ENCODE measurements around the gene DIS3L. TPM values are rescaled to one million over a fixed set of nuclear protein-coding genes. Genes with fewer than 3 reads are reported as not detected.

The DIS3L gene
- total RNA-seq, 1 donor from 2014 or later = 27.2 TPM

DNA sequence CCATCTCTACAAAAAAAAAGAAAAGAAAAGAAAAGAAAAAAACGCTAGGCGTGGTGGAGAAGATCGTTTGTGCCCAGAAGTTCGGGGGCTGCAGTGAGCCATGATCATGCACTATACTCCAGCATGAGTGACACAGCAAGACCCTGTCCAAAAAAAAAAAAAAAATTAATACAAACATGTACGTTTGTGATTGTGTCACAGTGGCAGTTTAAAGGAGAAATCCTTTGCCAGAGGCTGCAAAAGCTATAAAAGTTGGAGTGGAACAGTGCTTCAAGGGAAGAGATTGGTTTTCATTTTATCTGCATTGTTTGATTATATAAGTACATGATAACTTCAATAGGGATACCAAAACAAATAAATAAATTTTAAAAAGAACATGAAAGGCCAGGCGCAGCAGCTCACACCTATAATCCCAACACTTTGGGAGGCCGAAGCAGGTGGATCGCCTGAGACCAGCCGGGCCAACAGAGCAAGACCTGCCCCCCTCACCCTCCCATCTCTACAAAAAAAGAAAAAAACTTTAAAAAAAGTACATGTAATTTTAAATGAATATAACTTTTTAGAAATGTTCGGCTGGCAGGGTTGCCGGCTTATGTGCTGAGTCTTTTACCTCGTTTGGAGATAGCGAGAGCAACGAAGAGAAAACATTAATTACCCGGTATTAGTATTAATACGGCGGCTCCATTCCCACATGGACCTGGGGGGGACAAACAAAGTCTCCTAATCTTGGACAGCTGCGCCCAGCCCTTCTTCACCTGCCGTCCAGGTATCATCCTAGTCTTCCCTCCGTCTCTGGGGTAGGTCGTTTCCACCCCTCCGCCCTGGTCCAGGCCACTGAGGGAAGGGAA is 573 bp upstream of the DIS3L start:
- H3K36me3 Mint-ChIP-seq (ENCODE audit: low read depth) = peaks cover 7% of the 10 kb centered on the region
- H3K4me1 Mint-ChIP-seq = peaks cover 28% of the 10 kb centered on the region
- intact Hi-C loops (cut with micrococcal nuclease) = loop anchor here (2.0 to 10.0 kb wide), 5 partner anchors 212 to 988 kb away; partner anchors contain the start of genes RAB11A, RNU5B-1, RPL4 and ZWILCH

DNA sequence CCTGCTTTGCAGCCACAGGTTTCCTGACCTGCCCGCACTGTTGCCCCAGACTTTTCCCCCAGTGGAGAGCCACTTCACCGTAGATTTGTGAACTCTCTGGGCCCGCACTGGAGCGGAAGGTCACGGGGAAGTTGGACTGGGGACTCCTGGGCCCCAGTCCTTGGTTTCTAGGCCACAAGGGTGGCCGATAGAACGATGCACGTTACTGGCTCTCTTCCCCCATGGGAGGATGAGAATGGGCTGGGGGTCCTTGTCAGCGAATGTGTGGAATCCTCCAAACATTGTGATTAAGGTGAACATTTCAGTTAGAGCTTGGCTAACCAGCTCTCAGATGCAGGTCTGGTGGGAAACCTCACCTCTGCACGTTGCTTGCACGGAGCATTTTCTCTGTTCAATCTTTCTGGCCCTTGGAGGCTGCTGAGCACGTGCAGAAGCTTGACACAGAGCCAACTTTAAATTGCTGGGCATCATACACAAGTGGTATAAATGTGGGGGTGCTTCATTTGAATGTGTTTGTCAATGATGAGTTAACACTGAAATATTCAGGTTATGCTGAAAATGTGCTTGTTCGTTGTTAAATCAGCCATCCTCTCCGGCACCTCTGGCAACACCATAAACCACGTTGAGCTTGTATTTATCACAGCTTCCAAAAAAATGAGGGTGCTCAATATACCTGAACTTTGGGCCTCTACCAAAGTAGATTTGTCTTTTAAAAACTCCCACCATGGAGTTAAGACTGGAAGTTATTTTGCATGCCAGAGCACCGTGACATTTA is 976 bp downstream of the DIS3L start:
- Mint-ChIP-seq H3K4me1 (peaks cover 28% of the 10 kb centered on the region), H3K27me3 (no peaks in the 10 kb centered on the region), H3K36me3 (ENCODE audit: low read depth) (peaks cover 17% of the 10 kb centered on the region), H3K9me3 (no peaks in the 10 kb centered on the region), H3K27ac (peak overlapping the region; percentile 81), H3K4me3 (peak overlapping the region; percentile 82)
- ChIA-PET POLR2A (interaction anchor here (0.6 to 2.1 kb wide), 11 partner anchors 60 to 1262 kb away, joined by 3 to 11 read pairs (median 4); partner anchors contain the start of genes CLPX, RAB11A, RNU5B-1 and RPL4), CTCF (interaction anchor here (0.9 to 4.8 kb wide), 3 partner anchors 9 to 204 kb away, joined by 3 to 17 read pairs (median 3); partner anchors contain the start of gene SNAPC5)
- ATAC-seq (ENCODE audit: low read depth) (peak; percentile 29), DNase-seq (no peak)
- TF ChIP-seq, protein P1, sequence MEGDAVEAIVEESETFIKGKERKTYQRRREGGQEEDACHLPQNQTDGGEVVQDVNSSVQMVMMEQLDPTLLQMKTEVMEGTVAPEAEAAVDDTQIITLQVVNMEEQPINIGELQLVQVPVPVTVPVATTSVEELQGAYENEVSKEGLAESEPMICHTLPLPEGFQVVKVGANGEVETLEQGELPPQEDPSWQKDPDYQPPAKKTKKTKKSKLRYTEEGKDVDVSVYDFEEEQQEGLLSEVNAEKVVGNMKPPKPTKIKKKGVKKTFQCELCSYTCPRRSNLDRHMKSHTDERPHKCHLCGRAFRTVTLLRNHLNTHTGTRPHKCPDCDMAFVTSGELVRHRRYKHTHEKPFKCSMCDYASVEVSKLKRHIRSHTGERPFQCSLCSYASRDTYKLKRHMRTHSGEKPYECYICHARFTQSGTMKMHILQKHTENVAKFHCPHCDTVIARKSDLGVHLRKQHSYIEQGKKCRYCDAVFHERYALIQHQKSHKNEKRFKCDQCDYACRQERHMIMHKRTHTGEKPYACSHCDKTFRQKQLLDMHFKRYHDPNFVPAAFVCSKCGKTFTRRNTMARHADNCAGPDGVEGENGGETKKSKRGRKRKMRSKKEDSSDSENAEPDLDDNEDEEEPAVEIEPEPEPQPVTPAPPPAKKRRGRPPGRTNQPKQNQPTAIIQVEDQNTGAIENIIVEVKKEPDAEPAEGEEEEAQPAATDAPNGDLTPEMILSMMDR (IDR thresholded peaks at IDR 0.05) = no peak
- intact Hi-C loops (cut with micrococcal nuclease) = loop anchor here (1.0 to 10.0 kb wide), 5 partner anchors 62 to 990 kb away; partner anchors contain the start of genes RNU5B-1, SNAPC5 and TIPIN

More for the DNA sequence above, 573 bp upstream of the DIS3L start:
- H3K9me3 Mint-ChIP-seq = no peaks in the 10 kb centered on the region
- H3K27ac Mint-ChIP-seq = peak overlapping the region; percentile 89
- ChIA-PET CTCF (interaction anchor here (4.8 kb wide), 1 partner anchor 206 kb away, joined by 17 read pairs; no protein-coding TSS in a partner anchor), POLR2A (interaction anchor here (1.3 to 2.1 kb wide), 3 partner anchors 64 to 988 kb away, joined by 4 to 11 read pairs (median 9); partner anchors contain the start of genes RNU5B-1, RPL4, TIPIN and ZWILCH)
- H3K27me3 Mint-ChIP-seq = no peaks in the 10 kb centered on the region
- TF ChIP-seq, protein P1 (IDR thresholded peaks at IDR 0.05) = no peak
- no peak for DNase-seq
- H3K4me3 Mint-ChIP-seq = peak overlapping the region; percentile 82
- ATAC-seq (ENCODE audit: low read depth) = no peak

DNA sequence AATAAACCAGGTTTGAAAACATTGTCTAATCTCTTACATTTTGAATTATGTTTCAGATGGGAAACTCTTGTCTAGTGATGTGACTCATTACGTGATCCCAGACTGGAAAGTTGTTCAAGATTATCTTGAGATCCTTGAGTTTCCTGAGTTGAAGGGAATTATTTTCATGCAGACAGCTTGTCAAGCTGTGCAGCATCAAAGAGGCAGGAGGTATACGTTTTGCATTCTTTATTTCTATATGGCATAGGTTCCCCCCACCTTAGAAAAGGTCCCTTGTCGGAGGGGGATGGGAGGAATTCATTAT is 1.5 kb downstream of the DIS3L start:
- DNase-seq = no peak
- intact Hi-C loops (cut with micrococcal nuclease) = loop anchor here (1.0 to 10.0 kb wide), 5 partner anchors 61 to 990 kb away; partner anchors contain the start of genes RNU5B-1, SNAPC5 and TIPIN
- no peak for ATAC-seq (ENCODE audit: low read depth)
- ChIA-PET POLR2A (interaction anchor here (0.6 to 2.1 kb wide), 9 partner anchors 59 to 1262 kb away, joined by 3 to 11 read pairs (median 5); partner anchors contain the start of genes RAB11A, RPL4, SNAPC5 and TIPIN), CTCF (interaction anchor here (1.3 to 4.8 kb wide), 2 partner anchors 10 to 204 kb away, joined by 3 to 17 read pairs; no protein-coding TSS in a partner anchor)
- H3K27me3 Mint-ChIP-seq = no peaks in the 10 kb centered on the region
- H3K4me3 Mint-ChIP-seq = peak overlapping the region; percentile 82
- peaks cover 17% of the 10 kb centered on the region for H3K36me3 Mint-ChIP-seq (ENCODE audit: low read depth)
- H3K4me1 Mint-ChIP-seq = peaks cover 28% of the 10 kb centered on the region
- H3K27ac Mint-ChIP-seq = peak overlapping the region; percentile 81
- H3K9me3 Mint-ChIP-seq = no peaks in the 10 kb centered on the region
- TF ChIP-seq, protein P1 (IDR thresholded peaks at IDR 0.05) = no peak

DNA sequence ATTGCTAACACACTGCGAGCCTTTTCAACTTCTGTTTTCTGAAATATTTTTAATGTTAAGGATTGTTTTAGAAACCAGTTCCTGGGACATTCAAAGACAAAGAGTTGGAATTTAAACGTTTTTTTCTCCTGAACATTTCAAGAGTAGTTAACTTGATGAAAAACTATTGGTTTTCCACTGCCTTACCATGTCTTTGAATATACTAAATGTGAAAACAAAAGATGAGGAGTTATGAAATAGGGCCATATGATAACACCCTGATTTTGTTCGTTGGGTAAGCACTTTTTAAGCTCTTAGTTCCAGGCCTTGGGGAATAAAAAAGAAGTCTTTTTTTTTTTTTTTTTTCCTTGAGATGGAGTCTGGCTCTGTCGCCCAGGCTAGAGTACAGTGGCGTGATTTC is 2.8 kb downstream of the DIS3L start:
- Mint-ChIP-seq H3K4me1 (peaks cover 21% of the 10 kb centered on the region), H3K27ac (no peak overlapping the region), H3K9me3 (no peaks in the 10 kb centered on the region), H3K36me3 (ENCODE audit: low read depth) (peaks cover 28% of the 10 kb centered on the region), H3K4me3 (no peak overlapping the region), H3K27me3 (no peaks in the 10 kb centered on the region)
- intact Hi-C loops (cut with micrococcal nuclease) = loop anchor here (10.0 kb wide), 2 partner anchors 911 to 991 kb away; partner anchors contain the start of gene RNU5B-1
- DNase-seq (no peak), ATAC-seq (ENCODE audit: low read depth) (no peak)
- POLR2A ChIA-PET = no interaction called here
- TF ChIP-seq, protein P1 (IDR thresholded peaks at IDR 0.05) = no peak
- CTCF ChIA-PET = interaction anchor here (1.0 kb wide), 1 partner anchor 202 kb away, joined by 5 read pairs; no protein-coding TSS in a partner anchor

Data from activated B cell treated with CpG ODN at 0.5 μM for 24 hours (primary cell).